ENCODE measurements around the gene TCFL5.

DNA sequence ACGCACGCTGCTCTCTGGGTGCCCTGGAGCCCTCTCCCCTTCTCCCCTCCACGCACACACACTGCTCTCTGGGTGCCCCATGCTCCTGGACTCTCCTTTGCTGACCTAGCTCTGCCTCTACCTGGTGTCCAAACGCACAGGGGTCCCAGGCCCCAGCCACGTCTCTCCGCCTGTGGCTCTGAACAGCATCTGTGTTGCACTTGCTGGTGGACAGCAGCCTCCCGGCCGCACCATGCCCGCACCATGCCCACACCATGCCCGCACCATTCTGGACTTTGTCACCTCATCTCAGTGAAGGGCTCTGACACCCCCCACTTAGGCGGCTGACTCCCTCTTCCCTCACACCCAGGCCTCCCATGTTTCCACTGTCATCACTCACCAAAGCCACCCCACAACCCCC, 21.8 kb downstream of the TCFL5 start:
- TF ChIP-seq, protein P1, sequence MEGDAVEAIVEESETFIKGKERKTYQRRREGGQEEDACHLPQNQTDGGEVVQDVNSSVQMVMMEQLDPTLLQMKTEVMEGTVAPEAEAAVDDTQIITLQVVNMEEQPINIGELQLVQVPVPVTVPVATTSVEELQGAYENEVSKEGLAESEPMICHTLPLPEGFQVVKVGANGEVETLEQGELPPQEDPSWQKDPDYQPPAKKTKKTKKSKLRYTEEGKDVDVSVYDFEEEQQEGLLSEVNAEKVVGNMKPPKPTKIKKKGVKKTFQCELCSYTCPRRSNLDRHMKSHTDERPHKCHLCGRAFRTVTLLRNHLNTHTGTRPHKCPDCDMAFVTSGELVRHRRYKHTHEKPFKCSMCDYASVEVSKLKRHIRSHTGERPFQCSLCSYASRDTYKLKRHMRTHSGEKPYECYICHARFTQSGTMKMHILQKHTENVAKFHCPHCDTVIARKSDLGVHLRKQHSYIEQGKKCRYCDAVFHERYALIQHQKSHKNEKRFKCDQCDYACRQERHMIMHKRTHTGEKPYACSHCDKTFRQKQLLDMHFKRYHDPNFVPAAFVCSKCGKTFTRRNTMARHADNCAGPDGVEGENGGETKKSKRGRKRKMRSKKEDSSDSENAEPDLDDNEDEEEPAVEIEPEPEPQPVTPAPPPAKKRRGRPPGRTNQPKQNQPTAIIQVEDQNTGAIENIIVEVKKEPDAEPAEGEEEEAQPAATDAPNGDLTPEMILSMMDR (IDR thresholded peaks at IDR 0.05; ENCODE audit: borderline replicate concordance, extremely low read depth, low read length, poor library complexity, severe bottlenecking) = no peak
- no peak for TF ChIP-seq EZH2 (IDR thresholded peaks at IDR 0.05; ENCODE audit: borderline replicate concordance, low read depth, low read length, severe bottlenecking)

Measured in DND-41 (cell line).